ENCODE data around the gene SPOCD1. TPM values are rescaled to one million over a fixed set of nuclear protein-coding genes. Genes with fewer than 3 reads are reported as not detected.

SPOCD1 gene
- total and polyA plus RNA-seq, 8 donors: 0.32 to 10.9 (median 0.55) TPM

DNA sequence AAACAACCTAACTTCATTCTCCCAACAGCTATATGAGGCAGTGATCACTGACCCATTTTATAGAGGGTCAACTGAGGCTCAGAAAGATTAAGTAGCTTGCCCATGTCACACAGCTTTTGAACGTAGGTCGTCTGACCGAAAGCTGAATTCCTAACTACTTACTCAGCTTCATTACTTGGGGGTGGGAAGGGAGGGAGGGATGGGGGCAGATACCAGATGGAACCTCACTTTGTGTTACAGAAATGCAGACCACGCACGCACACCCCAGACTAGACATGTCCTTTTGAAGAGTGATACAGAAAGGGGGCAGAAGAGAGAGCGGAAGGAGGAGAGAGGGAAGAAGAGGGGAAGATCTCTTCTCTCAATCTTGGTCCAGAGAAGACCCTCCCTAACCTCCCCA, 53.9 kb downstream of the SPOCD1 start:
- Histone ChIP-seq H3K27ac (no peak overlapping the region), H3K4me3 (no peak overlapping the region), H3K9me3 (no peaks in the 10 kb centered on the region), H3K27me3 (peaks cover 32 to 78% of the 10 kb centered on the region in 2 donors), H3K4me1 (peaks cover 7 to 38% of the 10 kb centered on the region in 2 donors), H3K36me3 (no peaks in the 10 kb centered on the region)
- no peak for TF ChIP-seq CTCF (IDR thresholded peaks at IDR 0.05)
- ATAC-seq (no peak), DNase-seq (no peak)
- intact Hi-C loops (cut with DNase I): no loop called here

DNA sequence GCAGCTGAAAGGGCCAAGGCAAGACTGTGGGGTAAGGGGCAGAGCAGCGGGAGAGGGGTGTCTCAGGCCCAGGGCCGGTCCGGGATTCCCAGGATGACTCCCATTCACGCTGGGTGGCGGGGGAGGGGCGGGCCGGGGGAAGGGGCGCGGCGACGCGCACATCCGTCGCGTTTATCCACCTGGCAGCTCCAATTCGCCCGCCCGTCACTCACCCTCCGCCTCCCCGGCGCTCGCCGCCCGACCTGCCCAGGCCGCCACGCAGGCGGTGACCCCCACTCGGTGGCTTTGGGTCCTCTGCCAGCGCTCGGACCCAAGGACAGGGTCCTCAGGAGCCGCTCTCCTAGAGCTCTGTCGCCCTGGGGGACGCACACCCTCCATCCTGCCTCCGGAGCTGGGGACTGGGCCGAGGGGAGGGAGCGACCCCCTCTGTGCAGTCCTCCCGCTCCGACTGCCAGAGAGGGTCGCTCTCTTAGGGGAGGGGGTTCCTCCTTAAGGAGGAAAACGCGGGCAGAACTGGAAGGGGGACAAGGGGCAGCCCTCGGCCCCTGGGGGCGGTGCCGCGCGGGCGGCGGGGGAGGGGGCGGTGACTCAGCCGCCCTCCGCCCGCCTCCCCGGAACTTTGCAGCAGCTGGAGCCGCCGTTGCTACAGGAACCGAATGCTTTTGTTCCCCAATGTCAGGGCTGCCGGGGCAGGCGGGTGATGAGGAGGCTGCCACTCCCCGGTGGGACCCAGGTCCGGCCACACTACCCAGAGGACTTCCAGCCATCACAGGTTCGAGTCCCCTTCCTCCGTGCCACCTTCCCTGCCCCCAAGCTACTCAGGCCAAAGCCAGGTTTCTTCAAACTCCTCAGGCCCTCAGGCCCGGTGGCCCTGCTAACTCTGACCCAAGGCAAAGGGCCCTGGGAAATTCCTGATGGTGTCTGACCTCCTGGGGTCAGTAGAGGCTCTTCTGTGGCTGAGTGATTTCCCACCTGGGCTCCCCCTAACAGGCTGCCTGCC, 55.1 kb downstream of the SPOCD1 start:
- intact Hi-C loops (cut with DNase I): no loop called here
- ATAC-seq: peak; percentile 70
- Histone ChIP-seq H3K36me3 (no peaks in the 10 kb centered on the region), H3K27me3 (peaks cover 32 to 67% of the 10 kb centered on the region in 2 donors), H3K4me3 (peak overlapping the region; percentile 34 to 40), H3K9me3 (no peaks in the 10 kb centered on the region), H3K27ac (no peak overlapping the region), H3K4me1 (peaks cover 7 to 38% of the 10 kb centered on the region in 2 donors)
- peak in 3 of 4 donors; percentile 72 to 90 (median 83) for DNase-seq
- no peak for TF ChIP-seq CTCF (IDR thresholded peaks at IDR 0.05)

DNA sequence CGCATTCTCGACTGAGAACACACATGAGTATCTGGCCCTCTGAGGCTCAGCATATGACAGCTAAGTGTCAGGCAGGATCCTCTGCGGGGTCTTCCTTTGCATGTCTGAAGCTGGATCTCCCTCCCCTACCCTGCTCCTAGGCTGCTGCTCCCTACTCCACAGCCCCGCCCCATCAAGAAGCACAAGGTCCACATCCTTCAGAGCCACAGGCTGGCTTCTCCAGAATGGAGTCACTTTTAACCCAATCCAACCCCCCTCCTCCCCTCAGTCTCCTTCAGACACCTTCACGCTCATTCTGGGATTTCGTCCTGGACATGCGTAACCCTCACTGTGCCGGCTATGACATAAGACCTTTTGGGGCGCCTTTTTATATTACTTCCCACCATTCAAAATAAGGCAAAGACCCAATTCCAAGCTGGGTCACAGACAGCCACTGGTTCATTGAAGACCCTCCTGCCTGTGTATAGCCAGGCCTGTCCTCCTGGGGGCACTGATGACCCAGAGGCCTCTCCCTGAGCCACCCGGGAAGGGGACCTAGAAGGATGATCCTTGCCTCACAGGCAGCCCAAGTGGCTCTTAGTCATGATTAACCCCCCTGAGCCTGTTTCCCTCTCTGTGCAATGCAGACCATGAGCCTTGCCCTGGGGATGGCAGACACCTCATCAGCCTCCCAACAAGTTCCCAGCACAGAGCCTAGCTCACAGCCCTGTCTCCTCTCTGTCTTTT, 56.4 kb downstream of the SPOCD1 start:
- intact Hi-C loops (cut with DNase I): no loop called here
- Histone ChIP-seq H3K36me3 (no peaks in the 10 kb centered on the region), H3K4me3 (no peak overlapping the region), H3K27me3 (peaks cover 25 to 54% of the 10 kb centered on the region in 2 donors), H3K9me3 (no peaks in the 10 kb centered on the region), H3K27ac (no peak overlapping the region), H3K4me1 (peaks cover 7 to 31% of the 10 kb centered on the region in 2 donors)
- DNase-seq (peak in 1 of 4 donors; percentile 12), ATAC-seq (no peak)
- no peak for TF ChIP-seq CTCF (IDR thresholded peaks at IDR 0.05)

GRCh38 chr1:31758823-31759222, 57.0 kb downstream of the SPOCD1 start:
- Histone ChIP-seq H3K9me3 (no peaks in the 10 kb centered on the region), H3K36me3 (no peaks in the 10 kb centered on the region), H3K27ac (no peak overlapping the region), H3K27me3 (peaks cover 23 to 54% of the 10 kb centered on the region in 2 donors), H3K4me3 (no peak overlapping the region), H3K4me1 (peaks cover 7 to 28% of the 10 kb centered on the region in 2 donors)
- DNase-seq (peak in 1 of 4 donors; percentile 45), ATAC-seq (no peak)
- intact Hi-C loops (cut with DNase I): no loop called here
- TF ChIP-seq CTCF (IDR thresholded peaks at IDR 0.05): no peak

DNA sequence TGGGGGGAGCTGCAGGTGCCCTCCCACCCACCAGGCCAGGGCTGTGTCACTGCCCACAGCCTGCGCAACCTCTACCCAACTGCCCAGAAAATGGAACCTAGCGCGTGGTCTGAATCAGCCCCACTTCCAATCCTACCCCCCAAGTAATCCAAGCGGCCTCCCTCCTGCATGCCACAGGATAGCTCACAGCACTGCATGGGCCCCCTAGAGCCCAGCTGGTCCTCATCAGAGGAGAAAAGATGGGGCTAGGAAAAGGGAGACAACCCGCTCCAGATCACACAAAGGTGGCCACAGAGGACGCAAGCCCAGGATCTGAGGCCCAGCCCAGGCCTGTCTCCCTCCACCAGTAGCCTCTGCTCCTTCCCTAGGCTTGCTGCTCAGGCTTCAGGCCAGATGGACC, 57.8 kb downstream of the SPOCD1 start:
- peaks cover 5 to 23% of the 10 kb centered on the region in 2 donors for H3K4me1 ChIP-seq
- peaks cover 23 to 54% of the 10 kb centered on the region in 2 donors for H3K27me3 ChIP-seq
- ATAC-seq: no peak
- no peak overlapping the region for H3K4me3 ChIP-seq
- intact Hi-C loops (cut with DNase I): no loop called here
- H3K9me3 ChIP-seq: no peaks in the 10 kb centered on the region
- TF ChIP-seq CTCF (IDR thresholded peaks at IDR 0.05): no peak
- H3K36me3 ChIP-seq: no peaks in the 10 kb centered on the region
- DNase-seq: peak in 1 of 4 donors; percentile 33
- H3K27ac ChIP-seq: no peak overlapping the region

Data from left lung (tissue), 10 donors.